Central memory CD8-positive, alpha-beta T cell (primary cell): ENCODE measurements around the gene VGLL4.

Experiments
- ATAC-seq: fragments of 150-1000 bp; cut with Tn5 transposase; replicated peaks from 2 replicates; pipeline ENCODE4 v1.10.0; 2022; ENCODE audit warnings: mild to moderate bottlenecking, moderate FRiP score, moderate number of reproducible peaks; ENCODE audit not compliant: poor library complexity, severe bottlenecking; ENCODE audit errors: extremely low read depth
- DNase-seq, 2 donors: peaks; one replicate each; pipeline ENCODE4 v3.0.0; 2021; ENCODE audit warnings: low spot score in 2 of 2
- H3K27ac Mint-ChIP-seq: one replicate; pipeline ENCODE4 v1.8.0; 2022; ENCODE audit warnings: low read depth, mild to moderate bottlenecking, moderate library complexity, mixed read lengths
- H3K27me3 Mint-ChIP-seq: one replicate; pipeline ENCODE4 v1.8.0; 2022; ENCODE audit warnings: mixed read lengths
- H3K36me3 Mint-ChIP-seq: one replicate; pipeline ENCODE4 v1.8.0; 2022; ENCODE audit warnings: mild to moderate bottlenecking, moderate library complexity, mixed read lengths; ENCODE audit not compliant: insufficient read depth
- H3K4me1 Mint-ChIP-seq: one replicate; pipeline ENCODE4 v1.8.0; 2022; ENCODE audit warnings: mixed read lengths
- H3K4me3 Mint-ChIP-seq: one replicate; pipeline ENCODE4 v1.8.0; 2022; ENCODE audit warnings: mild to moderate bottlenecking, moderate library complexity, mixed read lengths
- H3K9me3 Mint-ChIP-seq: one replicate; pipeline ENCODE4 v1.8.0; 2022; ENCODE audit warnings: mixed read lengths

VGLL4 gene

GRCh38 chr3:11632966-11633365, 10.7 kb downstream of the VGLL4 start:
- H3K36me3 Mint-ChIP-seq = peaks cover 4% of the 10 kb centered on the region
- no peak overlapping the region for H3K27ac Mint-ChIP-seq
- H3K4me3 Mint-ChIP-seq = no peak overlapping the region

DNA sequence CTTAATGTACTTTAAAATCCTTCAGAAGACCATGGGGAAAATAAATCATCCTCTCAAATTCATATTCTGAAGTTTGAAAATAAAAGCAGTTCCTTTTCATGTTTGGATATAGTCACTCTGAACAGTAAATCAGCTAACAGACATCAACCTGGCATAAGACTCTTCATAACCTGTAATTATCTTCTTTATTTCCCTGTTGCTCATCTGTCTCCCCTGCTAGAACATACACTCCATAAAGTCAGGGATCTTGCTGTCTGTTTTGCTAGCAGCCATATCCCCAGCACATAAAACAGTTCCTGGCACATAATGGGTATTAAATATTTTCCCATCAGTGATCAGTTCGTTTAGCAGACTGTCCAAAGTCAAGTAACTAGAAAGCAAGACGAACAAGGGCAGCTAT, 11.2 kb downstream of the VGLL4 start:
- peaks cover 63% of the 10 kb centered on the region for H3K4me1 Mint-ChIP-seq
- DNase-seq (no peak), ATAC-seq (no peak)
- H3K36me3 Mint-ChIP-seq = peaks cover 4% of the 10 kb centered on the region
- H3K9me3 Mint-ChIP-seq = no peaks in the 10 kb centered on the region
- no peak overlapping the region for H3K4me3 Mint-ChIP-seq
- H3K27ac Mint-ChIP-seq = no peak overlapping the region
- H3K27me3 Mint-ChIP-seq = no peaks in the 10 kb centered on the region

More at GRCh38 chr3:11632966-11633365, 10.7 kb downstream of the VGLL4 start:
- Mint-ChIP-seq H3K9me3 (no peaks in the 10 kb centered on the region), H3K27me3 (no peaks in the 10 kb centered on the region), H3K4me1 (peaks cover 67% of the 10 kb centered on the region)
- DNase-seq (no peak), ATAC-seq (no peak)

DNA sequence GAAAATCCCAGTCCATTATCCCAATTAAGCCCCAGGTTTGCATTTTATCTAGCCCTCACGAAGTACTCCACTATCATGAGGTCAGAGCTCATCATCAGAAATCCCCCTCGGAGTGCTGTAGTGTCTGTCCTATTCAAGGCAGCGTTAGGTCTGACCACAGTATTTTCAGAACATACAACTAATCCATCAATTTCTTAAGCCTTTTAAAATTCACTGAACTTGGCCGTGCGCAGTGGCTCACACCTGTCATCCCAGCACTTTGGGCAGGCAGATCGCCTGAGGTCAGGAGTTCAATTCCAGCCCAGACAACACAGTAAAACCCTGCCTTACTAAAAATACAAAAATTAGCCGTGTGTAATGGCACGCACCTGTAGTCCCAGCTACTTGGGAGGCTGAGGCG, 11.9 kb downstream of the VGLL4 start:
- H3K27ac Mint-ChIP-seq = no peak overlapping the region
- H3K4me1 Mint-ChIP-seq = peaks cover 62% of the 10 kb centered on the region
- no peak for DNase-seq
- H3K36me3 Mint-ChIP-seq = peaks cover 3% of the 10 kb centered on the region
- ATAC-seq = no peak
- H3K4me3 Mint-ChIP-seq = no peak overlapping the region
- no peaks in the 10 kb centered on the region for H3K9me3 Mint-ChIP-seq
- no peaks in the 10 kb centered on the region for H3K27me3 Mint-ChIP-seq

DNA sequence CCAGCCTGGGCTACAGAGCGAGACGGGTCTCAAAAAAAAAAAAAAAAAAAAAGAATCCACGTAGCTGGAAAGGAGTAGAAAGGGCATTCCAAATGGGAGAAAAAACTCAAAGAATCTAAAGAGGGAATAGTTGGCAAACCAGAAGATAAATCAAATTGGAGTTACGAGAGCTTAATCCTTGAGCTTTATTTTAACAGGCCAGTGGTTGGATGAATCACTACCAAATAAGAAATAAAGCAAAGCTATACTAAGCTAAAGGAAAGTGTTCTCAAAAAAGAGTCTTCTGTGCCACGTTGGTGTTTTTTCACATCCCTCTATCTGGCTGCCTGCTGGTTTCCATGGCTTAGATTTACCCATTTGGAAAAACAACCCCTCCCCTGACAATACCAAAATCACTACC, 14.0 kb downstream of the VGLL4 start:
- Mint-ChIP-seq H3K4me3 (no peak overlapping the region), H3K4me1 (peaks cover 72% of the 10 kb centered on the region), H3K27ac (no peak overlapping the region), H3K27me3 (no peaks in the 10 kb centered on the region), H3K36me3 (peaks cover 2% of the 10 kb centered on the region), H3K9me3 (no peaks in the 10 kb centered on the region)
- no peak for DNase-seq
- ATAC-seq = no peak

DNA sequence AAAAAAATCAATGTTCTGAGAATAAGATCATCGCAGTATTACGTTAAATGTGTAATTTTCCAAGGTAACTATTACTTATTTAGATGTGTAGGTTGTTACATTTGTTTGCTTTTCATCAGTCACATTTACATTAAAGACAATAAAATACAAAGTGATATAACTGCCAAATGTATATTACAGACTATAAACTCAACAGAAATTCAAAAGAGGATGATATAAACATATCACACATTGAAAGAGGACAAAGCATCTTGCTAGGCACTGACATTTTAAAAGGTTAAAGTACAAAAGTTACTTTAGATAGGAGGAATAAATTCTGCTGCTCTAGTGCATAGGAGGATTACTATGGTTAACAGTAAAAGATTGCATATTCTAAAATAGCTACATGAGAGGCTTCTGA, 16.1 kb downstream of the VGLL4 start:
- Mint-ChIP-seq H3K27ac (no peak overlapping the region), H3K9me3 (no peaks in the 10 kb centered on the region), H3K4me1 (peaks cover 68% of the 10 kb centered on the region), H3K27me3 (no peaks in the 10 kb centered on the region), H3K4me3 (no peak overlapping the region), H3K36me3 (peaks cover 2% of the 10 kb centered on the region)
- no peak for DNase-seq
- no peak for ATAC-seq

GRCh38 chr3:11626084-11626463, 17.6 kb downstream of the VGLL4 start:
- Mint-ChIP-seq H3K27ac (peak overlapping the region; percentile 35), H3K36me3 (no peaks in the 10 kb centered on the region), H3K4me3 (peak overlapping the region; percentile 13), H3K9me3 (no peaks in the 10 kb centered on the region), H3K27me3 (no peaks in the 10 kb centered on the region), H3K4me1 (peaks cover 61% of the 10 kb centered on the region)
- DNase-seq (no peak), ATAC-seq (no peak)

- Mint-ChIP-seq H3K36me3 (peaks cover 1% of the 10 kb centered on the region), H3K4me3 (peak overlapping the region; percentile 68), H3K27ac (peak overlapping the region; percentile 91), H3K27me3 (no peaks in the 10 kb centered on the region), H3K4me1 (peaks cover 63% of the 10 kb centered on the region), H3K9me3 (no peaks in the 10 kb centered on the region)
- no peak for ATAC-seq
- DNase-seq = no peak
Observed at GRCh38 chr3:11625376-11626083, 18.2 kb downstream of the VGLL4 start.

DNA sequence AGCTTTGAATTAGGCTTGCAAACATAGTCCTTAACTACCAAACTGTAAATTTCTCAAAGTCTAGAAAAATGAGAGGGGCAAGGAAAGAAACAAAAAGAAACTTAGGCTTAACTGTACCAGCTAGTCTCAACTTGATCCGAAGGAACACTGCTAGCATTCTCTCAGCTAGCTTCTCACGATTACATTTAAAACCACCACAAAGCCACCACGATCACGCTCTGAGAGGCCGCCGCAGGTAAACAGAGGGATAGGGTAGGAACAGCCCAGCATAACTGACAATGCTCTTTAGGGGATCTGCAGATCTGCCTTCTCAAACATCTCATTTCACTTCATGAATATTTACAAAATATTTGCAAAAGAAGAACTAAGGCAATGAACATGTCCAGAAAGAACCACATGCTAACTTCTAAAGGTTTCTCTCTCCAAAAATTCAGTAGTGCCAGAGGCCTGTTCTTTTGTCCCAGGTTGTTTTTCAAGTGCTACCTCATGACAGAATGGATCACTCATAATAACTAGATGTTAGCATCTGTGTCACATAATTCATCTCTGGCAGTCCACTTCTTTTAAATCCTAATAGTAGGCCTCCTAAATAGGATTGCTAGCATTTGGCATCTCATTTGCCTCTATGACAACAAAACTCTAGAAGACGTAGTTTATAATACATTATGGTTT, 18.9 kb downstream of the VGLL4 start:
- H3K27ac Mint-ChIP-seq = peak overlapping the region; percentile 91
- peaks cover 66% of the 10 kb centered on the region for H3K4me1 Mint-ChIP-seq
- DNase-seq = no peak
- H3K27me3 Mint-ChIP-seq = no peaks in the 10 kb centered on the region
- peaks cover 1% of the 10 kb centered on the region for H3K36me3 Mint-ChIP-seq
- peak; percentile 50 for ATAC-seq
- H3K4me3 Mint-ChIP-seq = peak overlapping the region; percentile 68
- no peaks in the 10 kb centered on the region for H3K9me3 Mint-ChIP-seq

- no peaks in the 10 kb centered on the region for H3K9me3 Mint-ChIP-seq
- peak overlapping the region; percentile 91 for H3K27ac Mint-ChIP-seq
- peak; percentile 93 for ATAC-seq
- H3K36me3 Mint-ChIP-seq = peaks cover 1% of the 10 kb centered on the region
- peak overlapping the region; percentile 68 for H3K4me3 Mint-ChIP-seq
- H3K4me1 Mint-ChIP-seq = peaks cover 67% of the 10 kb centered on the region
- peak in 1 of 2 donors; percentile 32 for DNase-seq
- H3K27me3 Mint-ChIP-seq = no peaks in the 10 kb centered on the region
Observed at GRCh38 chr3:11624161-11624560, 19.6 kb downstream of the VGLL4 start.

GRCh38 chr3:11622586-11623550, 20.8 kb downstream of the VGLL4 start:
- Mint-ChIP-seq H3K36me3 (peaks cover 1% of the 10 kb centered on the region), H3K4me1 (peaks cover 73% of the 10 kb centered on the region), H3K9me3 (no peaks in the 10 kb centered on the region), H3K4me3 (no peak overlapping the region), H3K27me3 (no peaks in the 10 kb centered on the region), H3K27ac (no peak overlapping the region)
- no peak for DNase-seq
- no peak for ATAC-seq

GRCh38 chr3:11621077-11621476, 22.6 kb downstream of the VGLL4 start:
- no peak for DNase-seq
- H3K4me3 Mint-ChIP-seq = no peak overlapping the region
- peaks cover 1% of the 10 kb centered on the region for H3K36me3 Mint-ChIP-seq
- no peak for ATAC-seq
- peak overlapping the region; percentile 45 for H3K27ac Mint-ChIP-seq
- H3K9me3 Mint-ChIP-seq = no peaks in the 10 kb centered on the region
- peaks cover 78% of the 10 kb centered on the region for H3K4me1 Mint-ChIP-seq
- no peaks in the 10 kb centered on the region for H3K27me3 Mint-ChIP-seq

DNA sequence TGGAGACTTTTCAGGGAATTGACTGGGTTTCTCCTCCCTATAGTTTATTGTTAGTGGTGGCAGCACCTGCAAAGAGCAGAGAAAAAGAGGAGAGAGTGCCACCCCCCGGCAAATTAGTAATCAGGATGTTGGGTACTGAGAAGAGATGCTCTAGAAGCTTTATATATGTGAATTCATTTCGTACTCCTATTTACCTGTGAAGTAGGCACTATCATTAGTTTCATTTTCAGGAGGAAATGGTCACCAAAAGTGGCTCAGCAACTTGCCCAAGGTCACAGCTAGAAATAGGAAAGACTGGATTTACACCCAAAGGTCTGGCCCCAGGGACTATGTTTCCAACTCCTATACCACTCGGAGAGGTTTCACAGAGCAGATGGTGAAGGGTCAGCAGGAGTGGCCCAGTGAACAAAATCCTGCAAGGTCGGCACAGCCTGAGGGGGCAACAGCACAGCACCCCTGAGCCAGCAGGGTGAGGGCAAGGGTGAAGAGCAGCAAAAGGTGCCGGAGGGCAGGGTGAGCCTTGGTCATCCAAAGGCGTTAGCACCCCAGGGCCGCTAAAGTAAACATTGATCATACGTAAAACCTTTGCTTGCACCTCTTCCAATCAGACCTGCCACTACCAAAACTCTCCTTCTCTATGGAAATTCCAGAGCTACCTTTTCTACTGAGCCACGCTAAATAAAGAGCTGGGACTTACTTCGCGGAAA, 23.6 kb downstream of the VGLL4 start:
- H3K27ac Mint-ChIP-seq = peak overlapping the region; percentile 45

More for the DNA sequence above, 23.6 kb downstream of the VGLL4 start:
- Mint-ChIP-seq H3K36me3 (peaks cover 1% of the 10 kb centered on the region), H3K4me1 (peaks cover 78% of the 10 kb centered on the region), H3K27me3 (no peaks in the 10 kb centered on the region), H3K4me3 (no peak overlapping the region), H3K9me3 (no peaks in the 10 kb centered on the region)
- DNase-seq (no peak), ATAC-seq (no peak)
